ENCODE measurements around the gene PRKN.

Gene PRKN

GRCh38 chr6:162610351-162610750, 117.2 kb downstream of the PRKN start:
- no peaks in the 10 kb centered on the region for H3K9me3 ChIP-seq
- no peaks in the 10 kb centered on the region for H3K27me3 ChIP-seq
- TF ChIP-seq, protein P1, sequence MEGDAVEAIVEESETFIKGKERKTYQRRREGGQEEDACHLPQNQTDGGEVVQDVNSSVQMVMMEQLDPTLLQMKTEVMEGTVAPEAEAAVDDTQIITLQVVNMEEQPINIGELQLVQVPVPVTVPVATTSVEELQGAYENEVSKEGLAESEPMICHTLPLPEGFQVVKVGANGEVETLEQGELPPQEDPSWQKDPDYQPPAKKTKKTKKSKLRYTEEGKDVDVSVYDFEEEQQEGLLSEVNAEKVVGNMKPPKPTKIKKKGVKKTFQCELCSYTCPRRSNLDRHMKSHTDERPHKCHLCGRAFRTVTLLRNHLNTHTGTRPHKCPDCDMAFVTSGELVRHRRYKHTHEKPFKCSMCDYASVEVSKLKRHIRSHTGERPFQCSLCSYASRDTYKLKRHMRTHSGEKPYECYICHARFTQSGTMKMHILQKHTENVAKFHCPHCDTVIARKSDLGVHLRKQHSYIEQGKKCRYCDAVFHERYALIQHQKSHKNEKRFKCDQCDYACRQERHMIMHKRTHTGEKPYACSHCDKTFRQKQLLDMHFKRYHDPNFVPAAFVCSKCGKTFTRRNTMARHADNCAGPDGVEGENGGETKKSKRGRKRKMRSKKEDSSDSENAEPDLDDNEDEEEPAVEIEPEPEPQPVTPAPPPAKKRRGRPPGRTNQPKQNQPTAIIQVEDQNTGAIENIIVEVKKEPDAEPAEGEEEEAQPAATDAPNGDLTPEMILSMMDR (IDR thresholded peaks at IDR 0.05): no peak

DNA sequence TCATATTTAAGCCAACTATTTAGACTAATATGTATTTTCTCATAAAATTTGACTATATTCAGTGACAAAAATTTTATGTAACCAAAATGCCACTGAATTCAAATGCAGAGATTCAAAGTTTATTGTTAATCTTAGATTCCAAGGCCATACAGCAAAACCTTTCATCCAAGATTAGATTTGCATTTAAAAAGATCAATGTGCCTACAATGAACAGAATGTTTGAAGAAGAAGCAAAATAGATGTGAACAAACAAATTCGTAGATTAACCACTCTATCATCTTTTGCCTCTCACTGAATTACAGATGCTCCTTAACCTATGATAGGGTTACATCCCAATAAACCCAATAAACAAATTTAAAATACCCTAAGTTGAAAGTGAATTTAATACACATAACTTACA, 121.7 kb downstream of the PRKN start:
- Histone ChIP-seq H3K36me3 (no peaks in the 10 kb centered on the region), H3K4me1 (no peaks in the 10 kb centered on the region), H3K27ac (no peak overlapping the region), H3K9me3 (no peaks in the 10 kb centered on the region), H3K4me3 (no peak overlapping the region), H3K27me3 (no peaks in the 10 kb centered on the region)
- intact Hi-C loops (cut with DNase I; ENCODE audit: low total_unique reads): loop anchor here (10.0 kb wide), 1 partner anchor 301 kb away; no protein-coding TSS in a partner anchor
- TF ChIP-seq, protein P1 (IDR thresholded peaks at IDR 0.05): no peak
- no peak for DNase-seq

More at GRCh38 chr6:162610351-162610750, 117.2 kb downstream of the PRKN start:
- intact Hi-C loops (cut with DNase I; ENCODE audit: low total_unique reads): no loop called here
- H3K27ac ChIP-seq: no peak overlapping the region
- H3K4me3 ChIP-seq: no peak overlapping the region
- H3K36me3 ChIP-seq: no peaks in the 10 kb centered on the region
- no peak for DNase-seq
- H3K4me1 ChIP-seq: peaks cover 0 to 2% (median 0%) of the 10 kb centered on the region in 4 donors

- Histone ChIP-seq H3K4me1 (no peaks in the 10 kb centered on the region), H3K27ac (no peak overlapping the region), H3K9me3 (no peaks in the 10 kb centered on the region), H3K36me3 (no peaks in the 10 kb centered on the region), H3K4me3 (no peak overlapping the region), H3K27me3 (no peaks in the 10 kb centered on the region)
- DNase-seq: no peak
- intact Hi-C loops (cut with DNase I; ENCODE audit: low total_unique reads): loop anchor here (10.0 kb wide), 1 partner anchor 299 kb away; no protein-coding TSS in a partner anchor
- TF ChIP-seq, protein P1 (IDR thresholded peaks at IDR 0.05): no peak
Measured at GRCh38 chr6:162603231-162604015, 124.1 kb downstream of the PRKN start.

GRCh38 chr6:162602759-162603158, 124.8 kb downstream of the PRKN start:
- no peak overlapping the region for H3K4me3 ChIP-seq
- H3K9me3 ChIP-seq: no peaks in the 10 kb centered on the region
- intact Hi-C loops (cut with DNase I; ENCODE audit: low total_unique reads): loop anchor here (10.0 kb wide), 1 partner anchor 298 kb away; no protein-coding TSS in a partner anchor
- no peaks in the 10 kb centered on the region for H3K36me3 ChIP-seq
- H3K27ac ChIP-seq: no peak overlapping the region
- DNase-seq: no peak
- H3K4me1 ChIP-seq: no peaks in the 10 kb centered on the region
- TF ChIP-seq, protein P1 (IDR thresholded peaks at IDR 0.05): no peak
- H3K27me3 ChIP-seq: no peaks in the 10 kb centered on the region

- TF ChIP-seq, protein P1 (IDR thresholded peaks at IDR 0.05): no peak
- no peak overlapping the region for H3K27ac ChIP-seq
- peaks cover 0 to 3% (median 0%) of the 10 kb centered on the region in 4 donors for H3K4me1 ChIP-seq
- no peak for DNase-seq
- H3K27me3 ChIP-seq: no peaks in the 10 kb centered on the region
- H3K36me3 ChIP-seq: no peaks in the 10 kb centered on the region
- no peaks in the 10 kb centered on the region for H3K9me3 ChIP-seq
- intact Hi-C loops (cut with DNase I; ENCODE audit: low total_unique reads): no loop called here
- H3K4me3 ChIP-seq: no peak overlapping the region
Measured at GRCh38 chr6:162596676-162597075, 130.9 kb downstream of the PRKN start.

Measured in tibial artery (tissue), 4 donors.